ENCODE data around the gene CTDSP2. TPM values are rescaled to one million over a fixed set of nuclear protein-coding genes. Genes with fewer than 3 reads are reported as not detected.
"Not testable (repeated sequence)": the region's sequence is repeated elsewhere in the genome, so short reads cannot be mapped to it uniquely, and the experiment has no call there.

CTDSP2 gene
- total RNA-seq, 5 donors from 2014 or later (not counting 1 experiment from before 2014, with no cell fraction given), result 132 to 246 (median 234) TPM

GRCh38 chr12:57776247-57776587, 70.3 kb downstream of the CTDSP2 start:
- DNase-seq (no peak), ATAC-seq (replicated peaks in 1 of 4) (no peak)
- Histone ChIP-seq H3K27ac (ENCODE audit: low read length) (no peak overlapping the region), H3K4me3 (ENCODE audit: control insufficient read depth in 1 of 2, extremely low read depth in 1 of 2, low read length in 1 of 2) (no peak overlapping the region), H3K9me3 (no peaks in the 10 kb centered on the region), H3K27me3 (replicated peaks in 1 of 2; ENCODE audit: control insufficient read depth in 2 of 2, extremely low read depth in 1 of 2, insufficient read depth in 2 of 2, low read length in 1 of 2) (no peaks in the 10 kb centered on the region), H3K4me1 (ENCODE audit: control insufficient read depth in 1 of 2, extremely low read depth in 1 of 2, insufficient read depth in 2 of 2, low read length in 2 of 2) (peaks cover 10 to 43% of the 10 kb centered on the region in 2 experiments), H3K36me3 (ENCODE audit: control insufficient read depth in 2 of 2, extremely low read depth in 1 of 2, insufficient read depth in 1 of 2, low read length in 1 of 2) (peaks cover 0 to 3% of the 10 kb centered on the region in 2 donors)
- H3K27me3 Mint-ChIP-seq, result no peaks in the 10 kb centered on the region
- no peak overlapping the region for H3K4me3 Mint-ChIP-seq
- WGBS (ENCODE audit: insufficient coverage), result 81% methylated on average over 2 of the region's 2 CpGs
- peaks cover 31 to 43% (median 37%) of the 10 kb centered on the region in 3 donors for H3K4me1 Mint-ChIP-seq
- CTCF ChIA-PET, result no interaction called here
- no peaks in the 10 kb centered on the region for H3K9me3 Mint-ChIP-seq
- POLR2A ChIA-PET, result no interaction called here
- H3K27ac Mint-ChIP-seq, result no peak overlapping the region
- H3K36me3 Mint-ChIP-seq, result peaks cover 6% of the 10 kb centered on the region

- CTCF ChIA-PET, result interaction anchor here (0.7 to 1.2 kb wide), 3 partner anchors 10 to 16 kb away, joined by 4 to 8 read pairs (median 5); no protein-coding TSS in a partner anchor
Observed at GRCh38 chr12:57775563-57776246, 70.8 kb downstream of the CTDSP2 start.

GRCh38 chr12:57775044-57775443, 71.5 kb downstream of the CTDSP2 start:
- no peak overlapping the region for H3K4me3 ChIP-seq (ENCODE audit: control insufficient read depth in 1 of 2, extremely low read depth in 1 of 2, low read length in 1 of 2)
- Mint-ChIP-seq H3K27ac (no peak overlapping the region), H3K4me1 (peaks cover 19 to 35% (median 28%) of the 10 kb centered on the region in 3 donors), H3K27me3 (no peaks in the 10 kb centered on the region), H3K4me3 (peak overlapping the region in 1 of 3 donors; percentile 25), H3K36me3 (peaks cover 6% of the 10 kb centered on the region), H3K9me3 (no peaks in the 10 kb centered on the region)
- H3K27me3 ChIP-seq (replicated peaks in 1 of 2; ENCODE audit: control insufficient read depth in 2 of 2, extremely low read depth in 1 of 2, insufficient read depth in 2 of 2, low read length in 1 of 2), result no peaks in the 10 kb centered on the region
- no peaks in the 10 kb centered on the region for H3K9me3 ChIP-seq
- peaks cover 0 to 6% of the 10 kb centered on the region in 2 donors for H3K36me3 ChIP-seq (ENCODE audit: control insufficient read depth in 2 of 2, extremely low read depth in 1 of 2, insufficient read depth in 1 of 2, low read length in 1 of 2)
- H3K27ac ChIP-seq (ENCODE audit: low read length), result no peak overlapping the region
- WGBS (ENCODE audit: insufficient coverage), result 100% methylated on average over 2 of the region's 3 CpGs
- DNase-seq (no peak), ATAC-seq (replicated peaks in 1 of 4) (no peak)
- ChIA-PET POLR2A (interaction anchor here in 1 of 2 donors (0.6 to 0.7 kb wide), 2 partner anchors 134 to 265 kb away, joined by 4 to 8 read pairs; no protein-coding TSS in a partner anchor), CTCF (interaction anchor here (0.6 to 1.2 kb wide), 6 partner anchors 11 to 675 kb away, joined by 3 to 8 read pairs (median 4); no protein-coding TSS in a partner anchor)
- peaks cover 9 to 35% of the 10 kb centered on the region in 2 experiments for H3K4me1 ChIP-seq (ENCODE audit: control insufficient read depth in 1 of 2, extremely low read depth in 1 of 2, insufficient read depth in 2 of 2, low read length in 2 of 2)

More at GRCh38 chr12:57775563-57776246, 70.8 kb downstream of the CTDSP2 start:
- peaks cover 26 to 40% (median 35%) of the 10 kb centered on the region in 3 donors for H3K4me1 Mint-ChIP-seq
- H3K4me3 Mint-ChIP-seq, result no peak overlapping the region
- H3K4me3 ChIP-seq (ENCODE audit: control insufficient read depth in 1 of 2, extremely low read depth in 1 of 2, low read length in 1 of 2), result no peak overlapping the region
- no peaks in the 10 kb centered on the region for H3K27me3 Mint-ChIP-seq
- H3K36me3 Mint-ChIP-seq, result peaks cover 6% of the 10 kb centered on the region
- no peak for DNase-seq
- H3K27ac Mint-ChIP-seq, result no peak overlapping the region
- WGBS (ENCODE audit: insufficient coverage), result 69% methylated on average over 2 of the region's 4 CpGs
- no peaks in the 10 kb centered on the region for H3K9me3 Mint-ChIP-seq
- H3K36me3 ChIP-seq (ENCODE audit: control insufficient read depth in 2 of 2, extremely low read depth in 1 of 2, insufficient read depth in 1 of 2, low read length in 1 of 2), result peaks cover 0 to 3% of the 10 kb centered on the region in 2 donors
- no peak for ATAC-seq (replicated peaks in 1 of 4)
- POLR2A ChIA-PET, result interaction anchor here in 1 of 2 donors (0.7 kb wide), 1 partner anchor 266 kb away, joined by 8 read pairs; no protein-coding TSS in a partner anchor
- no peak overlapping the region for H3K27ac ChIP-seq (ENCODE audit: low read length)
- peaks cover 12 to 42% of the 10 kb centered on the region in 2 experiments for H3K4me1 ChIP-seq (ENCODE audit: control insufficient read depth in 1 of 2, extremely low read depth in 1 of 2, insufficient read depth in 2 of 2, low read length in 2 of 2)
- no peaks in the 10 kb centered on the region for H3K9me3 ChIP-seq
- no peaks in the 10 kb centered on the region for H3K27me3 ChIP-seq (replicated peaks in 1 of 2; ENCODE audit: control insufficient read depth in 2 of 2, extremely low read depth in 1 of 2, insufficient read depth in 2 of 2, low read length in 1 of 2)

GRCh38 chr12:57774634-57775033, 71.9 kb downstream of the CTDSP2 start:
- peaks cover 16 to 31% (median 24%) of the 10 kb centered on the region in 3 donors for H3K4me1 Mint-ChIP-seq
- CTCF ChIA-PET, result interaction anchor here in 1 of 2 donors (0.6 to 1.2 kb wide), 4 partner anchors 13 to 675 kb away, joined by 3 to 8 read pairs (median 4); no protein-coding TSS in a partner anchor
- peaks cover 9 to 31% of the 10 kb centered on the region in 2 experiments for H3K4me1 ChIP-seq (ENCODE audit: control insufficient read depth in 1 of 2, extremely low read depth in 1 of 2, insufficient read depth in 2 of 2, low read length in 2 of 2)
- not testable (repeated sequence) for H3K9me3 ChIP-seq; H3K36me3 ChIP-seq (ENCODE audit: control insufficient read depth in 2 of 2, extremely low read depth in 1 of 2, insufficient read depth in 1 of 2, low read length in 1 of 2); DNase-seq; H3K36me3 Mint-ChIP-seq; H3K27ac Mint-ChIP-seq; ATAC-seq (replicated peaks in 1 of 4); H3K27me3 Mint-ChIP-seq; H3K4me3 ChIP-seq (ENCODE audit: control insufficient read depth in 1 of 2, extremely low read depth in 1 of 2, low read length in 1 of 2); H3K9me3 Mint-ChIP-seq; H3K4me3 Mint-ChIP-seq; H3K27ac ChIP-seq (ENCODE audit: low read length); H3K27me3 ChIP-seq (replicated peaks in 1 of 2; ENCODE audit: control insufficient read depth in 2 of 2, extremely low read depth in 1 of 2, insufficient read depth in 2 of 2, low read length in 1 of 2)
- WGBS (ENCODE audit: insufficient coverage), result 100% methylated on average over 1 of the region's 11 CpGs
- POLR2A ChIA-PET, result interaction anchor here in 1 of 2 donors (0.6 kb wide), 1 partner anchor 134 kb away, joined by 4 read pairs; no protein-coding TSS in a partner anchor

- Histone ChIP-seq H3K9me3 (no peaks in the 10 kb centered on the region), H3K27ac (ENCODE audit: low read length) (peak within 1 kb of the TSS; percentile 61), H3K36me3 (ENCODE audit: control insufficient read depth in 2 of 2, extremely low read depth in 1 of 2, insufficient read depth in 1 of 2, low read length in 1 of 2) (peaks cover 6% of the 10 kb centered on the region in 2 donors), H3K4me1 (ENCODE audit: control insufficient read depth in 1 of 2, extremely low read depth in 1 of 2, insufficient read depth in 2 of 2, low read length in 2 of 2) (peaks cover 9 to 25% of the 10 kb centered on the region in 2 experiments), H3K4me3 (ENCODE audit: control insufficient read depth in 1 of 2, extremely low read depth in 1 of 2, low read length in 1 of 2) (peak within 1 kb of the TSS; percentile 74 to 91), H3K27me3 (replicated peaks in 1 of 2; ENCODE audit: control insufficient read depth in 2 of 2, extremely low read depth in 1 of 2, insufficient read depth in 2 of 2, low read length in 1 of 2) (no peaks in the 10 kb centered on the region)
- Mint-ChIP-seq H3K4me1 (peaks cover 11 to 21% (median 21%) of the 10 kb centered on the region in 3 donors), H3K9me3 (no peaks in the 10 kb centered on the region), H3K27me3 (no peaks in the 10 kb centered on the region), H3K4me3 (peak within 1 kb of the TSS; percentile 94 to 96 (median 95)), H3K27ac (peak within 1 kb of the TSS; percentile 93 to 94), H3K36me3 (peaks cover 13% of the 10 kb centered on the region)
- WGBS (ENCODE audit: insufficient coverage), result under 1% methylated on average over 58 of the region's 67 CpGs
- ChIA-PET POLR2A (interaction anchor here (0.6 to 1.0 kb wide), 3 partner anchors 10 to 29 kb away, joined by 3 to 10 read pairs (median 4); no protein-coding TSS in a partner anchor), CTCF (interaction anchor here (0.7 to 1.3 kb wide), 5 partner anchors 9 to 18 kb away, joined by 3 to 11 read pairs (median 4); partner anchors contain the start of gene TSFM (in 2 of the 2))
- peak in 3 of 4 experiments; percentile 18 to 33 (median 23) for ATAC-seq (replicated peaks in 1 of 4)
- peak in 3 of 35 experiments; percentile 12 to 51 (median 16) for DNase-seq
Observed at GRCh38 chr12:57772429-57773322, 73.9 kb downstream of the CTDSP2 start, which contains the start of gene EEF1AKMT3. EEF1AKMT3 (plus strand) TSS chr12:57772614; CDS start chr12:57772725, 111 bp downstream.
